Hematopoietic multipotent progenitor cell treated with erythropoietin and hydrocortisone succinate and interleukin-3 and kit ligand, for 15 days (in vitro differentiated cells): ENCODE measurements around the gene NEU4.

Experiments
- DNase-seq: peaks from one replicate; pipeline ENCODE4 v3.0.0-alpha.2; 2015; ENCODE audit warnings: low spot score

NEU4 gene

GRCh38 chr2:241852116-241852980 is 43.4 kb downstream of the NEU4 start:
- DNase-seq = no peak

DNA sequence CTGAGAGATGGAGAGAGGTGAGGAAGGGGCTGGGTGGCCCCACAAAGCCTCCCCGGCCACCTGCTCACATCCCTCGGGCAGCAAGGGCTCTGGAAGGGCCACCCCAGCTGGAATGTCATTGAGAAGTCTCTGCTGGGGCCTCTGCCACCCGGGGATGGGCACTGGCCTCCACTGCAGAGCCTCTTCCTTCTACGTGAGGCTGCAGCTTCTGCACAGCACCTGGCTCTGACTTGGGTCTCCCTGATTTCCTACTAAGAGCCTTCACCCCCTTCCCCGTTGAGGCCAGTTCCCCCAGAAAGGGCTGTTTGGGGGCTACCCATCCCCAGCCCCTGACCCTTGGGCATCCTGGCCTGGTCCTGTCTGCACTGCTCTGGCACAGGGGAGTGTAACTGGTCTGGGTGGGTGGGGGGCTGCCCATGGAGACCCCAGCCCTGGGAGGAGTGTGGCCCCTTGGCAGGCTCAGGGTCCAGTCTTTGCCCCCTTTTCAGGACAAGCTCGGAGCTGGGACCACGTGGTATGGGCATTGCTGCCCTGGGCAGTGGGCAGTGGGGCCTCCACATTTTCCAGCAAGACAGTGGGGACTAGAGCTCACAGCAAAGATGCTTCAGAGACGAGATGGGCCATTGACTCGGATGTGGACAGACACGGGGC is 44.1 kb downstream of the NEU4 start:
- DNase-seq = no peak

DNA sequence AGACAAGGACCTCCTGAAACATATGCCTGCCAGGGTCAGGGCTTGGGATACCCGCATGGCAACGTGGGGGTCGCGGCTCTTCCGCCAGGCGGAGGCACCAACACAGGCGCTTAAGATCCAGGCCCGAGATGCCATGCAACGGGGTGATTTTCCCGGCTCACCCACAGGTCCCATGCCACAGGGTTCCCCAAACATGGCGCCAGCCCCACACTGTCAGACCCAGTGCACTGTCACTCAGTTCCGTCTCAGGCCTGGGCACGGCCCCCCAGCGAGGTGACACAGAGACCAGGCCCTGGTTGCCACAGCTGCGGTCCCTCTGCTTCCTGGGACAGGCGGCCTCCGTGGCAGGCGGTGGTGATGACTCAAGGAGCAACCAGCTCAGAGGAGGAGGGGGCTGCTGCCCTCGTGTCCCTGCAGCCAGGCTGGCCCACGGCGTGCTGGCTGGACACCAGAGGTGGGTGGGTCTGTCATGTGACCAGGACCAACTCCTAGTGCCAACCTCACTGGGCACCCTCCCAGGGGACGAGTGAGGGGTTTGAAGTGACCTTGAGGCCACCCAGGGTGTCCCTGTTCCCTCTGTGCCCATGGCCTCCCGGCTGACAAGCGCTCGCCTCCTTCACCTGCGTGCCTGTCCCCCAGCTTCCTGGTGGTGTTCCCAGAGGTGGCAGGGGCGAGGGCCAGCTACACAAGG is 44.8 kb downstream of the NEU4 start:
- DNase-seq = no peak

GRCh38 chr2:241854342-241855244 is 45.6 kb downstream of the NEU4 start:
- DNase-seq = no peak

- DNase-seq = no peak
These were observed 46.4 kb downstream of the NEU4 start for GRCh38 chr2:241855245-241855887.

GRCh38 chr2:241855888-241856422 is 47.0 kb downstream of the NEU4 start:
- DNase-seq = no peak

DNA sequence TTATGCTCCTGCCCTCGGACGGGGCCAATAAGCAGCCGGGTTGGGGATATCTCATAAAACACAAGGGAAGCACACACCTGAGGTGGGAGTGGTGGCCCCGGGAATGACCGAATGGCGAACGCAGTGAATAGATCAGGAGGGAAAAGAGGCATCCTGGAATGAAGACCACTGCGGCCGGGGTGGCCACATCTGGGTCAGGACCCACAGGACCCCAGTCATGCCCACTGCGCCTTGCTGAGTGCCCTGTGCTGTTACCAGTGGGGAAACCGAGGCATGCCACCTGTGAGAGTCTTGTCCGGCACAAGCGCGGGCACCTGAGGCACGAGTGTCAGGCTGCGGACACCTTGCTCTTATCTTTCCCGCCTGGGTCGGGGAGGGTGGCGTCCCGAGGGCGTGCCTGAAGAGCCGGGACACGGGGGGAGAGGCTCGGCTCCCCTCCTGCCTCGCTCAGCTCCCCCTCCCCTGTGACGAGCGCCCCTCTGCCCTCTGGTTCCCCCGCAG is 48.1 kb downstream of the NEU4 start:
- no peak for DNase-seq

DNA sequence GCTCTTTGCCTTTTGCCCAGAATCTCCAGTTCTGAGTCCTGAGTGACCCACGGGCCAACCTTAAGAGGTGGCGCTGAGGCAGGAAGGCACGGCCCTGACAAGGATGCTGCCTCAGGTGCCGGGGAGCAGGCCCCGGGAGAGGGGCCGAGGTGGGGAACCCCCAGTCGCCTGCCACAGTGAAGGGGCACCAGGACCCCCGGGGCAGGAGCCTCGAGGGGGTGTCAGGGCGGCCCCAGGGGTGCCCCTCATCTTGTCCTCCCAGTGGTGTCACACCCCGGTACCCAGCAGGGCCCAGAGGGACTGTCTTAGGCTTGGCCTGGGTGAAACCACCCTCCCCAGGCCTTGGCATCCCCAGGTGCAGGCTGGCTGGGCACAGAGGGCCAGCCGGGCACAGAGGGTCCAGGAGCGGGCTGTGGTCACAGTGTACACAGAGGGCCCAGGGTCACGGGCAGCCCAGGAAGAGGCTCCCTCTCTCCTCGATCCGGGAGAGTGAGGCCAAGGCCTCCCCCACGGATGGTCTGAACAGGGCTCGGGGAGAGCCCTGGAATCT is 48.7 kb downstream of the NEU4 start:
- DNase-seq = no peak

DNA sequence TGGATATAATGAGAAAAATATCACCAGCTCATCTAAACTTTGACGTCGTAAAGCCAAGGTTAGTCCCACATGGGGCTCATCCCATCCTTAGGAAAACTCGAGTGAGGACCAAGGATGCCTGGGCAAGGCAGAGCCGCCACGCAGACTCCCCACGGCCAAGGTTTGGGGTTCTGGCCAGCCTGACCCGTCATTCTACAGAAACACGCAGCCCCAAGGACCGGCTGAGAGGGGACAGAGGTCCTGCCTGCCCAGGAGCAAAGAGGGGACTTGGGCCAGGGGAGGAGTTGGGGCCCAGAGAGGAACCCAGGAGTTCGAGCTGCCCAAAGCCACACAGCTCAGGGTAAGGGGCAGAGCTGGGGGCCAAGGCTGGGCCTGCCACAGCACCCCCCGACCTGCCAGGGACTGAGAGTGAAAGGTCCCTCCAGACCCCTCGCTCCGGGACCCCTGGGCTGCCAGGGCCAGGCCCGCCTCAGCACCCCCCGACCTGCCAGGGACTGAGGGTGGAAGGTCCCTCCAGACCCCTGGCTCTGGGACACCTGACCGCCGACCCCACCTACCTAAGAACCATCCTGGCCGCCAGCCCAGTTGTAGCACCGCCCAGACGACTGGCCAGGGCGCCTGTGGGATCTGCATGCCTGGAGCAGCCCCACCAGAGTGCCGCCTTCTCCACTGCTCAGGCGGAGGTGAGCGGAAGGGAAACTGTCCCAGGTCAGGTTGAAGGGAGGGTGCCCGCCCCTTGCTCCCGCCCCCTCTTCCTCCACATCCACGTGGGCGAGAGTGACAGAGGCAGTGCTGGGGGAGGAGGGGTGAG is 49.4 kb downstream of the NEU4 start, which contains the start of gene PDCD1:
Gene PDCD1 (minus strand): TSS at position 689 of the 811 bp plus-strand sequence. CDS start 56 bp downstream, at position 633.
- DNase-seq = no peak

- DNase-seq = no peak
These were observed 50.0 kb downstream of the NEU4 start for GRCh38 chr2:241859017-241859435.

DNA sequence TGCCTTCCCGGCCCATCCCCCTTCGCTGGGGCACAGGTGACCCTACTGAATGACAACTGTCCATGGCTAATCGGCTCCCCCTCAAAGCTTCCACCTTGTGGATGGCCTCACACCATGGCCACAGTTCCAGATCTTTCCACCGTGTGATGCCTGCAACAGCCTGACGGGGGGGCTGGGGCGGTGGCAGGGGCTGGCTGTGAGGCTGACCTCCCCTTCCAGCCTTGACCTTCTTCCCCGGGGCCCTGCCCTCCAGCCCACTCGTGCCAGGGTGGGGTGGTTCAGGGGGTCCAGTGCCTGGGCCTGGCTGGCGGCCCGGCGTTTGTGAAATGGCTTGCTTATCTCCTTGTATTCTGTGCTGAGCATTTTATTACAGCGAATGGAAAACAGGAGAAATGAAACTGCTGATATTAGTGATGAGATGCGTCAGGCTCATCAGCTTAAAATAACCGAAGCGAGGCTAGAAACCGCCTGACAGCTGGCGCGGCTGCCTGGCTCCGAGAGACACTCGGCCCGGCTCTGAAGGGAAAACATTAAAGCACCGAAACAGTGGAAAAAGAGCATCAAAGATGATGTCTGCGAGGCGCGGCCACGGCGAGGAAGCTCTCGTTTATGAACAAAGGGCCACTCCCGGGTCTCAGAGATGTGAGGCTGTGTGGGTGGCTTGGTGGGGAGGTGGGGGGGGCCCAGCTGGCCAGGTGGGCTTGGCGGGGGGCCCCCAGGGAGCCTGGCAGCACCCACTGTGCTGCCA is 50.6 kb downstream of the NEU4 start:
- no peak for DNase-seq

- no peak for DNase-seq
These were observed 51.4 kb downstream of the NEU4 start for GRCh38 chr2:241860184-241861078.

DNA sequence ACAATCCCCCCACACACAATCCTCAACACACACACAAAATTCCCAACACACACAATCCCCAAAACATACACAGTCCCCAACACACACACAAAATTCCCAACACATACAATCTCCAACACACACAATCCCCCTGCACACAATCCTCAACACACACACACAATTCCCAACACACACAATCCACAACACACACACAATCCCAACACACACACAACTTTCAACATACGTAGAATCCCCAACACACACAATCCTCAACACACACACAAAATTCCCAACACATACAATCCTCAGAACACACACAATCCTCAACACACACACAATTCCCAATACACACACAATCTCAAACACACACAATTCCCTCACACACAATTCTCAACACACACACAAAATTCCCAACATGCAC is 52.3 kb downstream of the NEU4 start:
- DNase-seq = no peak

- DNase-seq = no peak
These were observed 53.1 kb downstream of the NEU4 start for GRCh38 chr2:241862093-241862492.

DNA sequence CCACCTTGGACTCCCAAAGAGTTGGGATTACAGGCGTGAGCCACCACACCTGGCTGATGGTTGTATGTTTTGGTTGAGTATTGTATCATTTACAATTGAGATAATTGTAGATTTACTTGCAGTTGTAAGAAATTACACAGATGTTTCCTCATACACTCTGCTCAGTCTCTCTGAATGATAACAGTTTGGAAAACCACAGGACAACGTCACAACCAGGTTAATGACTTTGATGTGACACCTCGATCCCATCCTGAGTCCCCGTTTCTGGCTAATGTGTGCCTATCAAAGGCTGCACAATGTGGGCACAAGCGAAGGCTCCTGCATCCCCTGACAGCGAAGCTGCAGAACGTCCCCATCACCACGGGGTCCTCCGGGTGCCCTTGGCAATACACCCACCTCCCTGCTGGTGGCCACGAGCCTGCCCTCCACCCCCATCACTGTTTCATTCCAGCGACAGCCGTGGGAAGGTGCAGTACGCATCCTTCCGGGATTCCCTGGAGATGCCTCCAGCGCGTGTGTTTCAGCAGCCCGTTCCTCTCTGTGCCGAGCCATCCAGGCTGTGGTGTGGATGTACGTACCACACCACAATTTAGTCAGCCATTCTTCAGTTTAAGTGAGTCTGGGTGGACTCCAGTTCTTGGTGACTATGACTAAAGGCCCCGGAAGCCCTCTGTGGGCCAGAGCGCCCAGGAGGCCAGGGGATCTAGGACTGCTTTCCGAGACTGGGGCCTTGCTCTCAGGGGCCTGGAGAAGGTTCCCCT is 54.0 kb downstream of the NEU4 start:
- no peak for DNase-seq

DNA sequence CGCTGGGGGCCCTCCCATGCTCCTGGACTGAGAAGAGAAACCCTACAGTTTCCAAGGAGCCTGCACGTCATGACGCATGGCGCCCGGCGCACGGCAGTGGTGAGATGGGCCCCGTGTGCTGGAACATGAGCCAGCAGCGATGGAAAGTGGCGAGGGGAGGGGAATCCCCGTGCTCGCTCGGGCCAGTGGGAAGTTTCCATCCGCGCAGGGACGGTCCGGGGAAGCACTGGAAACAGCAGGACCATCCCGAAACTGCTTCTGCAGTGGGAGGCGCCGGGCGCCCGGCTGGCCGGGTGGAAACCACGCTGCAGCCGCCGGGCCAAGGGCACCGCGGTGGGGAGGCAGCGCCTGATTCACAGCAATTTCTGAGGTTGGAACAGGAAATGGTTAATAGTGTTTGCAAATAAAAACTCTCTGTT is 54.6 kb downstream of the NEU4 start:
- DNase-seq = no peak
